Occipital lobe (tissue), 2 donors: ENCODE results near the gene CCR1. TPM values are rescaled to one million over a fixed set of nuclear protein-coding genes. Genes with fewer than 3 reads are reported as not detected.
"Not testable (repeated sequence)": the region's sequence is repeated elsewhere in the genome, so short reads cannot be mapped to it uniquely, and the experiment has no call there.

Experiments used
- DNase-seq: peaks from one replicate; lab custom pipeline; 2025; lab: John Stamatoyannopoulos, UW
- total RNA-seq: library from RNA; depleted of rRNA; stranded (reverse); fragments of >200 nt; gene quantifications from one replicate; pipeline ENCODE4 v1.2.3, GENCODE V29; 2014

CCR1 gene
- total RNA-seq, 1 donor from 2014 or later, result 1.7 TPM

- DNase-seq, result no peak
These were observed 24.8 kb downstream of the CCR1 start for GRCh38 chr3:46183330-46183729.

- no peak for DNase-seq
These were observed 39.3 kb downstream of the CCR1 start for GRCh38 chr3:46168583-46169345.

- DNase-seq, result no peak
These were observed 44.5 kb downstream of the CCR1 start for GRCh38 chr3:46163556-46164041.

- no peak for DNase-seq
These were observed 45.0 kb downstream of the CCR1 start for GRCh38 chr3:46162975-46163555.

- DNase-seq, result not testable (repeated sequence)
These were observed 50.4 kb downstream of the CCR1 start for GRCh38 chr3:46157685-46158084.

- no peak for DNase-seq
These were observed 53.8 kb downstream of the CCR1 start for GRCh38 chr3:46154311-46154710.

Other genes with a start within 250 kb of the CCR1 start
- gene FYCO1, start 212.5 kb downstream of the CCR1 start, total RNA-seq, result 2.5 TPM
- gene XCR1, start 180.8 kb downstream of the CCR1 start, total RNA-seq, result not detected
- not detected for gene CCR3, start 34.1 kb upstream of the CCR1 start, total RNA-seq
- 0.31 TPM for gene CCR2, start 145.8 kb upstream of the CCR1 start, total RNA-seq
- 0.16 TPM for gene CCR5, start 162.6 kb upstream of the CCR1 start, total RNA-seq
- gene CCRL2, start 198.9 kb upstream of the CCR1 start, total RNA-seq, result 1.1 TPM